Measurements from ENCODE around the gene SCAI. TPM values are rescaled to one million over a fixed set of nuclear protein-coding genes. Genes with fewer than 3 reads are reported as not detected.
"Not testable (repeated sequence)": the region's sequence is repeated elsewhere in the genome, so short reads cannot be mapped to it uniquely, and the experiment has no call there.

SCAI gene
- total RNA-seq, 1 experiment from 2014 or later: 5.3 TPM

- DNase-seq (ENCODE audit: extremely low read depth, low read depth): no peak
Measured at GRCh38 chr9:125043148-125043547, 100.2 kb downstream of the SCAI start.

- no peak for DNase-seq (ENCODE audit: extremely low read depth, low read depth)
Measured at GRCh38 chr9:125038166-125038565, 105.2 kb downstream of the SCAI start.

GRCh38 chr9:125028041-125028440, 115.3 kb downstream of the SCAI start:
- DNase-seq (ENCODE audit: extremely low read depth, low read depth): no peak

GRCh38 chr9:125024917-125025316, 118.4 kb downstream of the SCAI start:
- no peak for DNase-seq (ENCODE audit: extremely low read depth, low read depth)

- DNase-seq (ENCODE audit: extremely low read depth, low read depth): no peak
Measured at GRCh38 chr9:125021069-125021468, 122.3 kb downstream of the SCAI start.

- DNase-seq (ENCODE audit: extremely low read depth, low read depth): not testable (repeated sequence)
Measured at GRCh38 chr9:125015655-125016054, 127.7 kb downstream of the SCAI start.

GRCh38 chr9:125012013-125012412, 131.3 kb downstream of the SCAI start:
- DNase-seq (ENCODE audit: extremely low read depth, low read depth): not testable (repeated sequence)

GRCh38 chr9:125008599-125008998, 134.7 kb downstream of the SCAI start:
- no peak for DNase-seq (ENCODE audit: extremely low read depth, low read depth)

- DNase-seq (ENCODE audit: extremely low read depth, low read depth): no peak
Measured at GRCh38 chr9:125003332-125003731, 140.0 kb downstream of the SCAI start.

GRCh38 chr9:124983698-124984097, 159.6 kb downstream of the SCAI start:
- DNase-seq (ENCODE audit: extremely low read depth, low read depth): no peak

GRCh38 chr9:124980431-124980830, 162.9 kb downstream of the SCAI start:
- DNase-seq (ENCODE audit: extremely low read depth, low read depth): no peak

- no peak for DNase-seq (ENCODE audit: extremely low read depth, low read depth)
Measured at GRCh38 chr9:124975131-124975530, 168.2 kb downstream of the SCAI start.

- DNase-seq (ENCODE audit: extremely low read depth, low read depth): no peak
Measured at GRCh38 chr9:124973807-124974206, 169.5 kb downstream of the SCAI start.

- no peak for DNase-seq (ENCODE audit: extremely low read depth, low read depth)
Measured at GRCh38 chr9:124972241-124972770, 171.0 kb downstream of the SCAI start.

- DNase-seq (ENCODE audit: extremely low read depth, low read depth): no peak
Measured at GRCh38 chr9:124969401-124969800, 173.9 kb downstream of the SCAI start.

- DNase-seq (ENCODE audit: extremely low read depth, low read depth): no peak
Measured at GRCh38 chr9:124968238-124968637, 175.1 kb downstream of the SCAI start.

- DNase-seq (ENCODE audit: extremely low read depth, low read depth): not testable (repeated sequence)
Measured at GRCh38 chr9:124965775-124966568, 177.4 kb downstream of the SCAI start.

- DNase-seq (ENCODE audit: extremely low read depth, low read depth): no peak
Measured at GRCh38 chr9:124964604-124965003, 178.7 kb downstream of the SCAI start.

GRCh38 chr9:124964056-124964455, 179.3 kb downstream of the SCAI start:
- no peak for DNase-seq (ENCODE audit: extremely low read depth, low read depth)

GRCh38 chr9:124960409-124960752, 182.9 kb downstream of the SCAI start:
- peak; percentile 41 for DNase-seq (ENCODE audit: extremely low read depth, low read depth)

GRCh38 chr9:124959671-124960408, 183.5 kb downstream of the SCAI start:
- not testable (repeated sequence) for DNase-seq (ENCODE audit: extremely low read depth, low read depth)

- no peak for DNase-seq (ENCODE audit: extremely low read depth, low read depth)
Measured at GRCh38 chr9:124954255-124954654, 189.1 kb downstream of the SCAI start.

All from NCI-H460 (cell line).